H1 (cell line): ENCODE data around the gene KCNMA1. TPM values are rescaled to one million over a fixed set of nuclear protein-coding genes. Genes with fewer than 3 reads are reported as not detected.

Source experiments
- GABPA ChIP-seq: IDR thresholded peaks from 2 replicates; pipeline ENCODE4 v1.6.1; 2011; ENCODE audit warnings: mild to moderate bottlenecking, low read length, moderate library complexity, borderline replicate concordance; ENCODE audit not compliant: insufficient read depth
- polyA plus RNA-seq, 7 experiments: library from polyadenylated mRNA; depleted of rRNA in 3 of 7; stranded (reverse) in 5 of 7; unstranded in 2 of 7; fragments of >200 nt in 5 of 7; fragments of 200-250 nt in 2 of 7; gene quantifications; 1 replicate in 5 of 7; 2 replicates in 1 of 7; 4 replicates in 1 of 7; pipeline versions ENCODE4 v1.2.1 to v1.2.3, GENCODE V29; 2011 to 2013; ENCODE audit warnings: missing spikeins in 2 of 7, mixed read lengths in 2 of 7
- total RNA-seq: library from RNA; stranded (reverse); fragmentation: NEBNext Ultra II Directional; extraction: Animal tissue kit (Norgen Biotek cat#: 25700); gene quantifications from 2 replicates; pipeline ENCODE4 v1.2.1, GENCODE V29; 2021

The KCNMA1 gene
- total and polyA plus RNA-seq, 2 of the 8 experiments (the other 6 are each of a cell fraction or from before 2014, with no cell fraction given), result 10.2 to 11.1 TPM

DNA sequence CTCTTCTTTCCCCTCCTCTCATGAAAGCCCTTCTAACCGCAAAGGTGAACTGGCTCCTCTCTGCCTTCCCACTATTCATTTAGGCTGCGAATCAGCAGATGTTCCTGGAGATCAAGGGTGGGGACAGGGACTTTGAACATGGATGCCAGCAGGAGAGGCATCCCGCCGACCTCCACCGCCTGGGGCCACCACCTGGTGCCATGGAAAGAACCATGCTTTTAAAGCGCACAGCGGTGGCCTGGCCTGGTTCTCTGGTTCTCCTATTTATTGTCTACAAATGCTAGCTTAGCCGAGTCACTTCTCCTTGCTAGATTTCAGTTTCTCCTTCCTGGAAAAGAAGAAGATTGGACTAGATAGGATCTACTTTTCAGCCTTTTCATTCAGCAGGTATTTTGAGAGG lies 43.2 kb upstream of the KCNMA1 start (continued):
- no peak for TF ChIP-seq GABPA
- TF ChIP-seq, all 59 proteins: peak for 0
